ENCODE data around the gene GAPDHS. TPM values are rescaled to one million over a fixed set of nuclear protein-coding genes. Genes with fewer than 3 reads are reported as not detected.
A peak's percentile ranks its signal among the peaks of the same experiment; 100 is the strongest.

The GAPDHS gene
- total RNA-seq, 3 donors from 2014 or later: not detected

- no peaks in the 10 kb centered on the region for H3K36me3 Mint-ChIP-seq (ENCODE audit: insufficient read depth)
- DNase-seq: no peak
- no peaks in the 10 kb centered on the region for H3K9me3 Mint-ChIP-seq
- H3K4me1 Mint-ChIP-seq (ENCODE audit: low read depth): no peaks in the 10 kb centered on the region
- peaks cover 9% of the 10 kb centered on the region for H3K27me3 Mint-ChIP-seq (ENCODE audit: low read depth)
- ATAC-seq: no peak
- no peak overlapping the region for H3K4me3 Mint-ChIP-seq
Measured at GRCh38 chr19:35518313-35518712, 14.9 kb upstream of the GAPDHS start.

GRCh38 chr19:35519291-35519690 is 14.0 kb upstream of the GAPDHS start:
- no peak for DNase-seq
- Mint-ChIP-seq H3K4me1 (ENCODE audit: low read depth) (no peaks in the 10 kb centered on the region), H3K36me3 (ENCODE audit: insufficient read depth) (no peaks in the 10 kb centered on the region), H3K9me3 (no peaks in the 10 kb centered on the region), H3K27me3 (ENCODE audit: low read depth) (peaks cover 10% of the 10 kb centered on the region), H3K4me3 (no peak overlapping the region)
- no peak for ATAC-seq

- Mint-ChIP-seq H3K4me1 (ENCODE audit: low read depth) (no peaks in the 10 kb centered on the region), H3K36me3 (ENCODE audit: insufficient read depth) (no peaks in the 10 kb centered on the region), H3K27me3 (ENCODE audit: low read depth) (peaks cover 13% of the 10 kb centered on the region), H3K4me3 (no peak overlapping the region), H3K9me3 (no peaks in the 10 kb centered on the region)
- ATAC-seq (no peak), DNase-seq (no peak)
Measured at GRCh38 chr19:35521124-35521743, 12.0 kb upstream of the GAPDHS start.

GRCh38 chr19:35522745-35523327 is 10.4 kb upstream of the GAPDHS start:
- ATAC-seq: no peak
- DNase-seq: no peak
- Mint-ChIP-seq H3K27me3 (ENCODE audit: low read depth) (peaks cover 24% of the 10 kb centered on the region), H3K36me3 (ENCODE audit: insufficient read depth) (no peaks in the 10 kb centered on the region), H3K4me3 (no peak overlapping the region), H3K9me3 (no peaks in the 10 kb centered on the region), H3K4me1 (ENCODE audit: low read depth) (no peaks in the 10 kb centered on the region)

GRCh38 chr19:35524181-35524837 is 8.9 kb upstream of the GAPDHS start:
- no peaks in the 10 kb centered on the region for H3K36me3 Mint-ChIP-seq (ENCODE audit: insufficient read depth)
- H3K4me1 Mint-ChIP-seq (ENCODE audit: low read depth): no peaks in the 10 kb centered on the region
- no peak for DNase-seq
- H3K4me3 Mint-ChIP-seq: no peak overlapping the region
- H3K27me3 Mint-ChIP-seq (ENCODE audit: low read depth): peaks cover 38% of the 10 kb centered on the region
- ATAC-seq: no peak
- no peaks in the 10 kb centered on the region for H3K9me3 Mint-ChIP-seq

GRCh38 chr19:35525873-35526272 is 7.4 kb upstream of the GAPDHS start:
- ATAC-seq (no peak), DNase-seq (no peak)
- no peak overlapping the region for H3K4me3 Mint-ChIP-seq
- H3K27me3 Mint-ChIP-seq (ENCODE audit: low read depth): peaks cover 39% of the 10 kb centered on the region
- no peaks in the 10 kb centered on the region for H3K9me3 Mint-ChIP-seq
- no peaks in the 10 kb centered on the region for H3K4me1 Mint-ChIP-seq (ENCODE audit: low read depth)
- no peaks in the 10 kb centered on the region for H3K36me3 Mint-ChIP-seq (ENCODE audit: insufficient read depth)

- DNase-seq (no peak), ATAC-seq (no peak)
- H3K36me3 Mint-ChIP-seq (ENCODE audit: insufficient read depth): no peaks in the 10 kb centered on the region
- peaks cover 50% of the 10 kb centered on the region for H3K27me3 Mint-ChIP-seq (ENCODE audit: low read depth)
- H3K4me1 Mint-ChIP-seq (ENCODE audit: low read depth): peaks cover 5% of the 10 kb centered on the region
- no peaks in the 10 kb centered on the region for H3K9me3 Mint-ChIP-seq
- H3K4me3 Mint-ChIP-seq: no peak within 1 kb of the TSS
Measured at GRCh38 chr19:35528218-35529038, 4.8 kb upstream of the GAPDHS start, which contains the start of gene SBSN. TSS of gene SBSN (minus strand) at chr19:35528311. CDS start at chr19:35528281, 30 bp downstream.

- H3K9me3 Mint-ChIP-seq: no peaks in the 10 kb centered on the region
- no peak for ATAC-seq
- H3K4me3 Mint-ChIP-seq: no peak overlapping the region
- no peaks in the 10 kb centered on the region for H3K36me3 Mint-ChIP-seq (ENCODE audit: insufficient read depth)
- H3K4me1 Mint-ChIP-seq (ENCODE audit: low read depth): peaks cover 12% of the 10 kb centered on the region
- H3K27me3 Mint-ChIP-seq (ENCODE audit: low read depth): peaks cover 45% of the 10 kb centered on the region
- DNase-seq: no peak
Measured at GRCh38 chr19:35529241-35530218, 3.7 kb upstream of the GAPDHS start.

GRCh38 chr19:35531291-35531690 is 2.0 kb upstream of the GAPDHS start:
- DNase-seq (no peak), ATAC-seq (no peak)
- Mint-ChIP-seq H3K9me3 (no peaks in the 10 kb centered on the region), H3K4me3 (no peak overlapping the region), H3K4me1 (ENCODE audit: low read depth) (peaks cover 14% of the 10 kb centered on the region), H3K27me3 (ENCODE audit: low read depth) (peaks cover 43% of the 10 kb centered on the region), H3K36me3 (ENCODE audit: insufficient read depth) (no peaks in the 10 kb centered on the region)

GRCh38 chr19:35533822-35534392 is 651 bp downstream of the GAPDHS start:
- ATAC-seq: peak; percentile 81 to 87
- no peaks in the 10 kb centered on the region for H3K9me3 Mint-ChIP-seq
- DNase-seq: no peak

GRCh38 chr19:35534803-35535480 is 1.7 kb downstream of the GAPDHS start:
- Mint-ChIP-seq H3K27me3 (ENCODE audit: low read depth) (peaks cover 15% of the 10 kb centered on the region), H3K4me3 (no peak overlapping the region), H3K9me3 (no peaks in the 10 kb centered on the region), H3K36me3 (ENCODE audit: insufficient read depth) (no peaks in the 10 kb centered on the region), H3K4me1 (ENCODE audit: low read depth) (peaks cover 14% of the 10 kb centered on the region)
- DNase-seq (no peak), ATAC-seq (no peak)

More at GRCh38 chr19:35533822-35534392, 651 bp downstream of the GAPDHS start:
- Mint-ChIP-seq H3K36me3 (ENCODE audit: insufficient read depth) (no peaks in the 10 kb centered on the region), H3K27me3 (ENCODE audit: low read depth) (peaks cover 22% of the 10 kb centered on the region), H3K4me3 (peak overlapping the region; percentile 65), H3K4me1 (ENCODE audit: low read depth) (peaks cover 14% of the 10 kb centered on the region)

- H3K9me3 Mint-ChIP-seq: no peaks in the 10 kb centered on the region
- no peak for ATAC-seq
- peaks cover 6% of the 10 kb centered on the region for H3K4me1 Mint-ChIP-seq (ENCODE audit: low read depth)
- no peak for DNase-seq
- peaks cover 1% of the 10 kb centered on the region for H3K27me3 Mint-ChIP-seq (ENCODE audit: low read depth)
- no peak overlapping the region for H3K4me3 Mint-ChIP-seq
- no peaks in the 10 kb centered on the region for H3K36me3 Mint-ChIP-seq (ENCODE audit: insufficient read depth)
Measured at GRCh38 chr19:35539314-35539713, 6.1 kb downstream of the GAPDHS start.

GRCh38 chr19:35539850-35540249 is 6.6 kb downstream of the GAPDHS start:
- Mint-ChIP-seq H3K4me3 (no peak overlapping the region), H3K4me1 (ENCODE audit: low read depth) (peaks cover 9% of the 10 kb centered on the region), H3K27me3 (ENCODE audit: low read depth) (peaks cover 1% of the 10 kb centered on the region), H3K9me3 (no peaks in the 10 kb centered on the region), H3K36me3 (ENCODE audit: insufficient read depth) (no peaks in the 10 kb centered on the region)
- DNase-seq (no peak), ATAC-seq (no peak)

All from activated T-cell treated with anti-CD3 and anti-CD28 coated beads, Interleukin-2, amount 50 U/mL, for 4 hours (primary cell).